GM12891 (cell line): ENCODE data around the gene RALGPS1.

ENCODE experiments used
- PAX5 ChIP-seq: IDR thresholded peaks from 2 replicates; pipeline ENCODE4 v1.6.1; 2011; ENCODE audit warnings: low read length, moderate library complexity, mild to moderate bottlenecking; ENCODE audit not compliant: insufficient read depth, severe bottlenecking
- POLR2A ChIP-seq: IDR thresholded peaks from 2 replicates; pipeline ENCODE4 v1.6.1; 2011; ENCODE audit warnings: low read depth, low read length, control low read depth
- POLR2AphosphoS5 ChIP-seq: IDR thresholded peaks from 2 replicates; pipeline ENCODE4 v1.6.1; 2011; ENCODE audit warnings: low read depth, low read length, control low read depth
- POU2F2 ChIP-seq: IDR thresholded peaks from 2 replicates; pipeline ENCODE4 v1.6.1; 2011; ENCODE audit warnings: low read depth, mild to moderate bottlenecking, control low read depth, low read length, moderate library complexity
- TAF1 ChIP-seq: IDR thresholded peaks from 2 replicates; pipeline ENCODE4 v1.6.1; 2011; ENCODE audit warnings: low read depth, low read length, control low read depth

DNA sequence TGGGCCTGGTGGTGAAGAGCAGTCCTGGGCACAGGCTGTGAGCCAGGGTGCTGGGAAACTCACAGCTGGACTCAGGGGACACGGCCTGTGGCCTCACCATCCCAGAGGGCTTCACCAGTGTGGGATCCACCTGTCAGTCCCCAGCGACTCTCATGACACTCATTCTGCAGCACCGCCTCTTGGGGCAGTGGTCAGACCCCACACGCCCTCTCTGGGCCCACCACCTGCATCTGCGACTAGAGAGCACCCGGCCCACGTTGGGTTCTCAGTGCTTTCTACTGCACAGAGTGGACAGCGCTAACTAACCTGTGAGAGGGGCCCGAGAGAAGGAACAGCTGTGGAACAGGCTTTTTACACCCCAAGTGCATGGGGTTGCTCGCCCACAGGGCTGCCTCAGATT is 304.2 kb downstream of the RALGPS1 start:
- TF ChIP-seq POLR2A = no peak
- TF ChIP-seq POLR2AphosphoS5 = no peak
- no peak for TF ChIP-seq POU2F2
- TF ChIP-seq TAF1 = no peak
- no peak for TF ChIP-seq PAX5
